Muscle of arm (tissue), 12 donors: ENCODE data around the gene HMBS. TPM values are rescaled to one million over a fixed set of nuclear protein-coding genes. Genes with fewer than 3 reads are reported as not detected.
"Not testable (repeated sequence)": the region's sequence is repeated elsewhere in the genome, so short reads cannot be mapped to it uniquely, and the experiment has no call there.

Source experiments
- DNase-seq: peaks from one replicate; pipeline ENCODE4 v3.0.0-alpha.2; 2013
- polyA plus RNA-seq, 12 donors: library from polyadenylated mRNA; unstranded; fragments of 120-200 nt; gene quantifications; one replicate each; pipeline ENCODE4 v1.2.1, GENCODE V29; 2013; ENCODE audit not compliant: insufficient read length in 12 of 12

HMBS gene
- polyA plus RNA-seq, 12 donors: 18.2 to 30.4 (median 22.2) TPM; not detected in 2

- no peak for DNase-seq
Observed at GRCh38 chr11:119117004-119117706, 32.5 kb downstream of the HMBS start.

- DNase-seq: no peak
Observed at GRCh38 chr11:119118227-119118626, 33.5 kb downstream of the HMBS start.

- DNase-seq: no peak
Observed at GRCh38 chr11:119118946-119119345, 34.3 kb downstream of the HMBS start.

DNA sequence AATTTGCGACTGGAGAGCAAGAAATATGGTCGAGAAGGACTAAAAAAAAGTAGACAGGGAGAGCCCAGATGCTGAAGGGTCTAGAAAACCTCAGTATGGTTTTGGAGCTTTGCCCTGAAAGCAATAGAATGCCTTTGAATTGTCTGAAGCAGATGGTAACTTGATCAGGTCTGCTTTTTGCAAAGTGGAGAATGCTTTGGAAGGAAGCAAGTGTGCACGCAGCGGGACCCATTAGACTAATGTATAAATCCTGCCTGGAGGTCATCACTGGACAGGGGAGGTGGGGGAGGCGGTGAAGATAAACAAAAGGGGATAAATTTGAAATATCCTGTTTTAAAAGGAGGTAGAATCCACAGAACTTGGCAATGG, 35.9 kb downstream of the HMBS start:
- no peak for DNase-seq

DNA sequence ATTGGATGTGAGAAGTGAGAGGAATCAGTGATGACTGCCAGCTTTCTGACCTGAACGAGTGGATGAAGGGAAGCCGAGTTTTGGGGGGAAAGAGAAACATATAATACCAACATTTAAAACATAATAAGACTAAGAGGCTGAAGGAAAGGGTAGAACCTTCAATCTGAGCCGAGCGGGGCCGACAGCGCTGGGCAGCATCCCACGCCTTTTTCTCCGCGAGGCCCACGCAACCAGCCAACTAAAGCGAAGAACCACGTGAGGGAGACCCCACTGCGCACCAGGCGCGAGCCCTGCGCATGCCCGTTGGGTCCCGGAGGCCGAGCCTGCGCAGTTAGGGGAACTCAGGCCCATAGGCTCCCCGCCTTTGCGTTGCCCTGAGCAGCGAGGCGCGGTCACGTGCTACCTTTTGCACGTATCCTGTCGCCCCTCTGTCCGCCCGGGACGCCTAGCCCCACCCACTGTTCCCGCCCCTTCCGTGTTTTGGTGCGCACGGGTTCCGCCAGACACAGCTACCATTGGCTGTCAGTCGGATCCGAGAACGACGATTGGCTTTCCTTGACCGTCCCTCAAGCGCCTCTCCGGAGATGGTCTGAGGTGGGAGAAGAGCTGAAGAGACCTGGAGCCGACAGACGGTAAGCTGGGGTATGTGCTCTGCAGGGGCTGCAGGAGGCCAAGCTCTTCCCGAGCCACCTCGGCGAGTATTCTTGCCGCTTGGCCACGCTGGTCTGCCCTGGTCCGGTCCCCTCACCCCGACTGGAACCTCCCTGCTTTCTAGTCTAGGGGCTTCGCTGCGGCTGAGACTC, 36.5 kb downstream of the HMBS start, which contains the start of gene HINFP:
Gene HINFP (plus strand): TSS at position 573 of the 803 bp plus-strand sequence. CDS start 5,365 bp downstream, outside the sequence.
- DNase-seq: peak; percentile 99

DNA sequence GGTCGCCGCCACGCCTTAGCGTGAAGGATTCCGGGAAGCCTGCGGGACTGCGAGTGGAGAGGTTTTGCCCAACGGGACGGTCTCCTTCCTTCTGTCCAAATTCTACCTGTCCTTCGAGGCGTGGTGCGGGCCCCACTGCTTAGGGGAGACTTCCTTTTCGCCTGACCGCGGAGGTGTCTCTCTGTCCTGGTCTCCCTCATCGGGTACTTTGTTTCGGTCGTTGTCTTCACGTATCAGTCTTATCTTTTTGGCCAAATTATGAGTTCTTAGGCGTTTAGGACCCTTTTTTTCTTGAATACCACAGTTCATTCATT, 37.1 kb downstream of the HMBS start:
- no peak for DNase-seq

GRCh38 chr11:119125821-119126220, 41.1 kb downstream of the HMBS start:
- no peak for DNase-seq

DNA sequence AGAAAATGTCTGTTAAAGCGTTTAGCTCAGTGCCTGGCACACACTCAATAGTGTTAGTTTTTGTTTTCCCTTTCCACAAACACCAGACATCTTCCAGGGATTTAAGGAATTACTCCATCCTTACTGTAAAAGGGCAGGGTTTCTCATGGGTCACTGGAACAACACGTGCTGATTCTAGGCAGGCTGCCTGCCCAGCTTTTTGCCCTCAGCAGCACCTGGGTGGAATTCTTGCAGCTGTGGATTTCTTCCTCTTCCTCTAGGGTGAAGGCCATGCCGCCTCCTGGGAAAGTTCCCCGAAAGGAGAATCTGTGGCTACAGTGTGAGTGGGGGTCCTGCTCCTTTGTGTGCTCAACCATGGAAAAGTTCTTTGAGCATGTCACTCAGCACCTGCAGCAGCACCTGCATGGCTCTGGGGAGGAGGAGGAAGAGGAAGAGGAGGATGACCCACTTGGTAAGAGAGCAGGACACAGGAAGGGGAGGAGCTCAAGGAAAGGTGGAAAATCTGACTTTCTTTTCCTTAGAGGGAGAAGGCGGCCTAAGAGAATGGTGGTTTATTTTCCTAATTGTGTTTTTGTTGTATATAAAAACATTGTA, 42.1 kb downstream of the HMBS start:
- no peak for DNase-seq

DNA sequence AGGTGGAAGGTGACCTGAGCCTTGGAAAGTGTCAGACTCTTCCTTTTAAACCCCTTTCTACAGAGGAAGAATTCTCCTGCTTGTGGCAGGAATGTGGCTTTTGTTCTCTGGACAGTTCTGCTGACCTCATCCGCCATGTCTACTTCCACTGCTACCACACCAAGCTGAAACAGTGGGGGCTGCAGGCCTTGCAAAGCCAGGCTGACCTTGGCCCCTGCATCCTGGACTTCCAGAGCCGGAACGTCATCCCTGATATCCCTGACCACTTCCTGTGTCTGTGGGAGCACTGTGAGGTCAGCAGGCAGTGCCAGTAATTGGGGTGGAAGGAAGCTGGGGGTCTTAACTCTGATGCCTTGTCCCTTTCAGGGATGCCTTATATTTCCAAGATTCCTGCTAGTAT, 46.0 kb downstream of the HMBS start:
- DNase-seq: no peak

- DNase-seq: no peak
Observed at GRCh38 chr11:119134389-119134978, 49.8 kb downstream of the HMBS start.

DNA sequence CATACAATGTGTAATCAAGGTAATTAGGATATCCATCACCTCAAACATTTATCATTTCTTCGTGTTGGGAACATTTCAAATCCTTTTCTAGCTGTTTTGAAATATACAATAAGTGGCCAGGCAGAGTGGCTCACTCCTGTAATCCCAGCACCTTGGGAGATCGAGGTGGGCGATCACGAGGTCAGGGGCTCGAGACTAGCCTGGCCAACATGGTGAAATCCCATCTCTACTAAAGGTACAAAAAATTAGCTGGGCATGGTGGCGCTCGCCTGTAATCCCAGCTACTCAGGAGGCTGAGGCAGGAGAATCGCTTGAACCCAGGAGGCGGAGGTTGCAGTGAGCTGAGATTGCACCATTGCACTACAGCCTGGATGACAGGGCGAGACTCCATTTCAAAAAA, 54.6 kb downstream of the HMBS start:
- DNase-seq: not testable (repeated sequence)

Other genes starting within 250 kb of the HMBS start
- under 1 TPM in 3 of 12 donors, not detected in 9; 0.06 to 0.13 (median 0.10) TPM for gene CXCR5, start 201.0 kb upstream of the HMBS start, polyA plus RNA-seq
- gene BCL9L, start 159.0 kb upstream of the HMBS start, polyA plus RNA-seq: 100 to 1,000 TPM in 2 of 12 donors, 10 to 100 TPM in 9, not detected in 1; 50.0 to 169 (median 60.6) TPM
- 1 to 10 TPM in 7 of 12 donors, under 1 TPM in 3, not detected in 2; 0.81 to 7.4 (median 1.1) TPM for gene UPK2, start 128.6 kb upstream of the HMBS start, polyA plus RNA-seq
- gene FOXR1, start 113.1 kb upstream of the HMBS start, polyA plus RNA-seq: under 1 TPM in 1 of 12 donors, not detected in 11; 0.48 TPM
- 10 to 100 TPM in 8 of 12 donors, 1 to 10 TPM in 3, not detected in 1; 8.2 to 45.2 (median 17.7) TPM for gene CENATAC, start 86.7 kb upstream of the HMBS start, polyA plus RNA-seq
- 1,000 to 10,000 TPM in 11 of 12 donors, not detected in 1; 1,508 to 2,787 (median 1,692) TPM for gene RPS25, start 66.5 kb upstream of the HMBS start, polyA plus RNA-seq
- gene TRAPPC4, start 66.1 kb upstream of the HMBS start, polyA plus RNA-seq: 10 to 100 TPM in 11 of 12 donors, not detected in 1; 29.6 to 57.1 (median 44.7) TPM
- gene SLC37A4, start 54.0 kb upstream of the HMBS start, polyA plus RNA-seq: 10 to 100 TPM in 7 of 12 donors, 1 to 10 TPM in 4, not detected in 1; 9.3 to 30.8 (median 10.5) TPM
- gene HYOU1, start 27.7 kb upstream of the HMBS start, polyA plus RNA-seq: 10 to 100 TPM in 11 of 12 donors, not detected in 1; 35.2 to 51.0 (median 45.0) TPM
- 10 to 100 TPM in 11 of 12 donors, not detected in 1; 23.7 to 46.6 (median 31.5) TPM for gene VPS11, start 17.1 kb upstream of the HMBS start, polyA plus RNA-seq
- gene DPAGT1, start 17.0 kb downstream of the HMBS start, polyA plus RNA-seq: 10 to 100 TPM in 11 of 12 donors, not detected in 1; 22.4 to 65.5 (median 32.2) TPM
- 10 to 100 TPM in 2 of 12 donors, 1 to 10 TPM in 9, not detected in 1; 5.5 to 25.2 (median 7.3) TPM for gene C2CD2L, start 22.5 kb downstream of the HMBS start, polyA plus RNA-seq
- 10 to 100 TPM in 11 of 12 donors, not detected in 1; 14.1 to 28.4 (median 18.9) TPM for gene HINFP, start 36.7 kb downstream of the HMBS start, polyA plus RNA-seq
- gene ABCG4, start 64.2 kb downstream of the HMBS start, polyA plus RNA-seq: under 1 TPM in 10 of 12 donors, not detected in 2; 0.16 to 0.52 (median 0.29) TPM
- gene NLRX1, start 83.8 kb downstream of the HMBS start, polyA plus RNA-seq: 10 to 100 TPM in 9 of 12 donors, 1 to 10 TPM in 2, not detected in 1; 9.1 to 18.3 (median 11.6) TPM
- 10 to 100 TPM in 1 of 12 donors, under 1 TPM in 7, not detected in 4; 0.05 to 19.9 (median 0.22) TPM for gene NHERF4, start 100.6 kb downstream of the HMBS start, polyA plus RNA-seq
- gene CBL, start 121.5 kb downstream of the HMBS start, polyA plus RNA-seq: 10 to 100 TPM in 11 of 12 donors, not detected in 1; 11.1 to 16.4 (median 13.5) TPM
- gene MCAM, start 232.2 kb downstream of the HMBS start, polyA plus RNA-seq: 100 to 1,000 TPM in 11 of 12 donors, not detected in 1; 134 to 237 (median 193) TPM
- 10 to 100 TPM in 11 of 12 donors, not detected in 1; 11.6 to 20.2 (median 16.4) TPM for gene RNF26, start 249.6 kb downstream of the HMBS start, polyA plus RNA-seq